PC-9 (cell line): Measurements from ENCODE around the gene MEMO1. TPM values are rescaled to one million over a fixed set of nuclear protein-coding genes. Genes with fewer than 3 reads are reported as not detected.
A peak's percentile ranks its signal among the peaks of the same experiment; 100 is the strongest.

Experiments used
- BruUV-seq: library from RNA; stranded (reverse); fragments of 400-500 nt; replicated peaks from 2 replicates; lab custom pipeline; 2021; lab: Mats Ljungman, UMichigan
- CTCF ChIA-PET: fragments of 300-600 bp; sonication (Branson Sonifier 250); formaldehyde crosslinking; loops from one replicate; lab custom pipeline; 2022; ENCODE audit warnings: antibody characterized with exemption; lab: Charles Lee
- POLR2A ChIA-PET: fragments of 300-600 bp; sonication (Branson Sonifier 250); formaldehyde crosslinking; loops from one replicate; lab custom pipeline; 2022; ENCODE audit warnings: antibody characterized with exemption; ENCODE audit not compliant: unreplicated experiment; lab: Charles Lee
- DNase-seq, 2 experiments: peaks; one replicate each; pipeline versions ENCODE4 v3.0.0 to v3.0.0-alpha.2; 2015 to 2022; ENCODE audit warnings: mixed read lengths in 1 of 2
- H2AFZ ChIP-seq: fragments of 200-600 bp; sonication (generic); 2 replicates; pipeline ENCODE4 v1.8.1; 2017; ENCODE audit warnings: antibody characterized with exemption
- H3F3A ChIP-seq: fragments of 200-600 bp; sonication (generic); 2 replicates; pipeline ENCODE4 v1.8.1; 2017; ENCODE audit warnings: antibody characterized with exemption, mild to moderate bottlenecking, low read depth; ENCODE audit not compliant: insufficient read depth
- H3K27ac ChIP-seq: fragments of 200-600 bp; sonication (generic); 2 replicates; pipeline ENCODE4 v1.6.1; 2016; ENCODE audit warnings: mixed run types
- H3K27me3 ChIP-seq: fragments of 200-600 bp; sonication (generic); 2 replicates; pipeline ENCODE4 v1.6.1; 2016; ENCODE audit warnings: low read depth, mixed run types; ENCODE audit not compliant: insufficient read depth
- H3K36me3 ChIP-seq: fragments of 200-600 bp; sonication (generic); 2 replicates; pipeline ENCODE4 v1.6.1; 2016; ENCODE audit warnings: low read depth, mixed run types
- H3K4me1 ChIP-seq: fragments of 200-600 bp; sonication (generic); replicated peaks from 2 replicates; pipeline ENCODE4 v1.6.1; 2016; ENCODE audit warnings: mixed run types; ENCODE audit not compliant: insufficient read depth
- H3K4me2 ChIP-seq: fragments of 200-600 bp; sonication (generic); 2 replicates; pipeline ENCODE4 v1.6.1; 2017; ENCODE audit warnings: mixed run types
- H3K4me3 ChIP-seq: fragments of 200-600 bp; sonication (generic); 2 replicates; pipeline ENCODE4 v1.6.1; 2016; ENCODE audit warnings: mixed run types
- H3K79me2 ChIP-seq: fragments of 200-600 bp; sonication (generic); 2 replicates; pipeline ENCODE4 v1.6.1; 2017; ENCODE audit warnings: low read depth, mixed run types
- H3K9me2 ChIP-seq: fragments of 200-600 bp; sonication (generic); 2 replicates; pipeline ENCODE4 v1.8.1; 2017; ENCODE audit warnings: mild to moderate bottlenecking; ENCODE audit not compliant: insufficient read depth
- H3K9me3 ChIP-seq: fragments of 200-600 bp; sonication (generic); 2 replicates; pipeline ENCODE4 v1.8.1; 2016; ENCODE audit warnings: low read depth; ENCODE audit not compliant: insufficient read depth
- H4K20me1 ChIP-seq: fragments of 200-600 bp; sonication (generic); 2 replicates; pipeline ENCODE4 v1.8.1; 2017; ENCODE audit not compliant: insufficient read depth
- CTCF ChIP-seq: fragments of 200-600 bp; sonication (generic); conservative IDR thresholded peaks from 2 replicates; pipeline ENCODE4 v1.6.1; 2017; ENCODE audit warnings: mixed run types, antibody characterized with exemption, mild to moderate bottlenecking, moderate library complexity
- EZH2 ChIP-seq: fragments of 200-600 bp; sonication (generic); IDR thresholded peaks from 2 replicates; pipeline ENCODE4 v1.8.0; 2017; ENCODE audit warnings: antibody characterized with exemption, low read depth
- intact Hi-C: fragments of 100-400 bp; cut with micrococcal nuclease; formaldehyde crosslinking; loops from one replicate; pipeline ENCODE4 v1.10.0; 2022; ENCODE audit not compliant: unreplicated experiment
- total RNA-seq: library from RNA; stranded (reverse); gene quantifications from 2 replicates; pipeline ENCODE4 v1.2.3, GENCODE V29; 2021

Gene MEMO1
- total RNA-seq, 1 experiment from 2014 or later = 40.2 TPM

- BruUV-seq = no TSS peak
- no peaks in the 10 kb centered on the region for H3K9me3 ChIP-seq
- H2AFZ ChIP-seq = no peak overlapping the region
- peaks cover 94% of the 10 kb centered on the region for H3K79me2 ChIP-seq
- DNase-seq = no peak
- H3K4me3 ChIP-seq = no peak overlapping the region
- no peak overlapping the region for H3K4me2 ChIP-seq
- H3K27ac ChIP-seq = no peak overlapping the region
- peaks cover 8% of the 10 kb centered on the region; the same call in 1 of the 2 replicates for H3F3A ChIP-seq
- no peaks in the 10 kb centered on the region for H3K9me2 ChIP-seq
- intact Hi-C loops = no loop called here
- ChIA-PET POLR2A (no interaction called here), CTCF (interaction anchor here (0.7 kb wide), 1 partner anchor 10 kb away, joined by 4 read pairs; no protein-coding TSS in a partner anchor)
- H3K4me1 ChIP-seq = peaks cover 20% of the 10 kb centered on the region
- H4K20me1 ChIP-seq = peaks cover 16% of the 10 kb centered on the region
- H3K27me3 ChIP-seq = no peaks in the 10 kb centered on the region
- no peaks in the 10 kb centered on the region; the same call in 1 of the 2 replicates for H3K36me3 ChIP-seq
- TF ChIP-seq EZH2 = no peak
- no peak for TF ChIP-seq CTCF
These were observed 11.4 kb downstream of the MEMO1 start for GRCh38 chr2:31999438-31999837.

GRCh38 chr2:31998731-31999383 lies 12.0 kb downstream of the MEMO1 start:
- Histone ChIP-seq H3K4me1 (peaks cover 20% of the 10 kb centered on the region), H3K27ac (no peak overlapping the region), H3F3A (peaks cover 8% of the 10 kb centered on the region; the same call in 1 of the 2 replicates), H3K79me2 (peaks cover 93% of the 10 kb centered on the region), H3K9me3 (no peaks in the 10 kb centered on the region), H3K36me3 (no peaks in the 10 kb centered on the region; the same call in 1 of the 2 replicates), H3K9me2 (no peaks in the 10 kb centered on the region), H3K27me3 (no peaks in the 10 kb centered on the region), H3K4me3 (no peak overlapping the region), H4K20me1 (peaks cover 15% of the 10 kb centered on the region), H3K4me2 (no peak overlapping the region), H2AFZ (no peak overlapping the region)
- no peak for DNase-seq
- ChIA-PET POLR2A (no interaction called here), CTCF (no interaction called here)
- intact Hi-C loops = no loop called here
- no TSS peak for BruUV-seq
- TF ChIP-seq CTCF (no peak), EZH2 (no peak)

- TF ChIP-seq CTCF (no peak), EZH2 (no peak)
- BruUV-seq = no TSS peak
- no peak overlapping the region for H3K4me2 ChIP-seq
These were observed 13.2 kb downstream of the MEMO1 start for GRCh38 chr2:31997653-31998052.

More at GRCh38 chr2:31997653-31998052, 13.2 kb downstream of the MEMO1 start:
- Histone ChIP-seq H3K4me3 (no peak overlapping the region), H3K79me2 (peaks cover 93% of the 10 kb centered on the region), H3K27ac (peak overlapping the region; percentile 35), H3K36me3 (no peaks in the 10 kb centered on the region), H3K9me3 (no peaks in the 10 kb centered on the region), H3K9me2 (no peaks in the 10 kb centered on the region), H3K27me3 (no peaks in the 10 kb centered on the region), H3K4me1 (peaks cover 10% of the 10 kb centered on the region), H4K20me1 (peaks cover 6% of the 10 kb centered on the region), H2AFZ (no peak overlapping the region), H3F3A (peaks cover 10% of the 10 kb centered on the region; the same call in 1 of the 2 replicates)
- ChIA-PET POLR2A (interaction anchor here (0.7 kb wide), 1 partner anchor 15 kb away, joined by 4 read pairs; no protein-coding TSS in a partner anchor), CTCF (no interaction called here)
- no peak for DNase-seq
- intact Hi-C loops = no loop called here
